Prostate gland (tissue), 2 donors: ENCODE data around the gene PRKAR1B. TPM values are rescaled to one million over a fixed set of nuclear protein-coding genes. Genes with fewer than 3 reads are reported as not detected.
A peak's percentile ranks its signal among the peaks of the same experiment; 100 is the strongest.

ENCODE experiments used
- DNase-seq: peaks from one replicate; pipeline ENCODE4 v3.0.0-alpha.2; 2019; ENCODE audit warnings: low spot score
- H3K27ac ChIP-seq, 2 donors: fragments of 200-600 bp; sonication (generic); 2 replicates each; pipeline ENCODE4 v1.5.1; 2017 to 2019
- H3K27me3 ChIP-seq: fragments of 200-600 bp; sonication (generic); replicated peaks from 2 replicates; pipeline ENCODE4 v1.5.1; 2019; ENCODE audit not compliant: insufficient read depth
- H3K36me3 ChIP-seq, 2 donors: fragments of 200-600 bp; sonication (generic); 1 replicate in 1 of 2; 2 replicates in 1 of 2; pipeline versions ENCODE4 v1.5.1 to v1.8.1; 2017 to 2019
- H3K4me1 ChIP-seq: fragments of 200-600 bp; sonication (generic); replicated peaks from 2 replicates; pipeline ENCODE4 v1.5.1; 2019
- H3K4me3 ChIP-seq, 2 donors: fragments of 200-600 bp; sonication (generic); 2 replicates each; pipeline ENCODE4 v1.5.1; 2017 to 2019
- H3K9me3 ChIP-seq: fragments of 200-600 bp; sonication (generic); 2 replicates; pipeline ENCODE4 v1.5.1; 2017
- CTCF ChIP-seq, 4 experiments: fragments of 200-600 bp in 2 of 4; fragments of 450-650 bp in 2 of 4; sonication (generic) in 2 of 4; IDR thresholded peaks; 1 replicate in 3 of 4; 2 replicates in 1 of 4; pipeline ENCODE4 v1.5.1; 2016 to 2019; ENCODE audit warnings: antibody characterized with exemption in 4 of 4, mild to moderate bottlenecking in 2 of 4, moderate library complexity in 2 of 4
- POLR2A ChIP-seq: fragments of 450-650 bp; IDR thresholded peaks from one replicate; pipeline ENCODE4 v1.6.1; 2016; ENCODE audit warnings: antibody characterized with exemption, mild to moderate bottlenecking
- POLR2AphosphoS5 ChIP-seq: sonication (generic); formaldehyde crosslinking; IDR thresholded peaks from one replicate; pipeline ENCODE4 v1.6.1; 2017; ENCODE audit warnings: antibody characterized with exemption
- WGBS: methylation state at CpG from one replicate; pipeline ENCODE4 v1.1.5; 2018; 5-methylcytosine and 5-hydroxymethylcytosine counted together
- intact Hi-C: fragments of 100-400 bp; cut with DNase I; formaldehyde crosslinking; loops from one replicate; pipeline ENCODE4 v1.14.2; 2022
- total RNA-seq, 2 donors: library from RNA; depleted of rRNA; stranded (reverse); fragments of >200 nt; gene quantifications; one replicate each; pipeline ENCODE4 v1.1.0, GENCODE V29; 2016

Gene PRKAR1B
- total RNA-seq, 2 donors from 2014 or later: 20.2 to 44.8 TPM

GRCh38 chr7:514242-514641 is 212.8 kb downstream of the PRKAR1B start:
- no peak for TF ChIP-seq POLR2AphosphoS5
- no peak for TF ChIP-seq CTCF (IDR thresholded peaks at IDR 0.05)
- no peak for TF ChIP-seq POLR2A
- Histone ChIP-seq H3K9me3 (no peaks in the 10 kb centered on the region), H3K27ac (peak overlapping the region; percentile 11 to 90), H3K4me1 (peaks cover 25% of the 10 kb centered on the region), H3K27me3 (no peaks in the 10 kb centered on the region), H3K4me3 (no peak overlapping the region), H3K36me3 (no peaks in the 10 kb centered on the region)
- WGBS: 77% methylated on average over 10 of the region's 10 CpGs
- no peak for DNase-seq
- intact Hi-C loops: loop anchor here (10.0 kb wide), 1 partner anchor 331 kb away; no protein-coding TSS in a partner anchor

- TF ChIP-seq CTCF (IDR thresholded peaks at IDR 0.05) (no peak), POLR2AphosphoS5 (no peak)
- Histone ChIP-seq H3K27me3 (no peaks in the 10 kb centered on the region), H3K4me3 (no peak overlapping the region), H3K4me1 (peaks cover 25% of the 10 kb centered on the region), H3K36me3 (no peaks in the 10 kb centered on the region), H3K9me3 (no peaks in the 10 kb centered on the region), H3K27ac (peak overlapping the region; percentile 62 to 90)
- intact Hi-C loops: loop anchor here (10.0 kb wide), 1 partner anchor 331 kb away; no protein-coding TSS in a partner anchor
- WGBS: 61% methylated on average over 20 of the region's 20 CpGs
- no peak for DNase-seq
Measured at GRCh38 chr7:513521-514166, 213.4 kb downstream of the PRKAR1B start.

GRCh38 chr7:512541-513311 is 214.4 kb downstream of the PRKAR1B start:
- H3K27me3 ChIP-seq: no peaks in the 10 kb centered on the region
- H3K9me3 ChIP-seq: no peaks in the 10 kb centered on the region
- peak in 1 of 4 experiments; percentile 12 for TF ChIP-seq CTCF (IDR thresholded peaks at IDR 0.05)
- TF ChIP-seq POLR2AphosphoS5: no peak
- peak overlapping the region; percentile 61 to 62 for H3K27ac ChIP-seq
- intact Hi-C loops: loop anchor here (10.0 kb wide), 1 partner anchor 332 kb away; no protein-coding TSS in a partner anchor
- H3K4me3 ChIP-seq: no peak overlapping the region
- 46% methylated on average over 27 of the region's 32 CpGs for WGBS
- H3K4me1 ChIP-seq: peaks cover 25% of the 10 kb centered on the region
- DNase-seq: peak; percentile 66
- H3K36me3 ChIP-seq: peaks cover 0 to 5% of the 10 kb centered on the region in 2 donors

- Histone ChIP-seq H3K9me3 (no peaks in the 10 kb centered on the region), H3K27me3 (no peaks in the 10 kb centered on the region), H3K27ac (peak overlapping the region; percentile 61 to 62), H3K4me3 (no peak overlapping the region), H3K36me3 (peaks cover 0 to 6% of the 10 kb centered on the region in 2 donors), H3K4me1 (peaks cover 25% of the 10 kb centered on the region)
- 57% methylated on average over 18 of the region's 19 CpGs for WGBS
- no peak for DNase-seq
- TF ChIP-seq CTCF (IDR thresholded peaks at IDR 0.05): no peak
- no peak for TF ChIP-seq POLR2AphosphoS5
- no peak for TF ChIP-seq POLR2A
- intact Hi-C loops: loop anchor here (10.0 kb wide), 1 partner anchor 333 kb away; no protein-coding TSS in a partner anchor
Measured at GRCh38 chr7:512146-512510, 215.0 kb downstream of the PRKAR1B start.
